Coronary artery (tissue), 2 donors: ENCODE results near the gene NTRK3.

Experiments used
- DNase-seq: peaks from one replicate; pipeline ENCODE4 v3.0.0-alpha.2; 2017; ENCODE audit warnings: low spot score
- H3K27ac ChIP-seq, 2 donors: fragments of 200-600 bp; sonication (generic); one replicate each; pipeline ENCODE4 v1.5.1; 2016 to 2019
- H3K4me3 ChIP-seq: fragments of 200-600 bp; sonication (generic); 2 replicates; pipeline ENCODE4 v1.5.1; 2016; ENCODE audit warnings: mild to moderate bottlenecking, moderate library complexity
- CTCF ChIP-seq: fragments of 200-600 bp; sonication (generic); IDR thresholded peaks from one replicate; pipeline ENCODE4 v1.5.1; 2019; ENCODE audit warnings: antibody characterized with exemption

The NTRK3 gene

DNA sequence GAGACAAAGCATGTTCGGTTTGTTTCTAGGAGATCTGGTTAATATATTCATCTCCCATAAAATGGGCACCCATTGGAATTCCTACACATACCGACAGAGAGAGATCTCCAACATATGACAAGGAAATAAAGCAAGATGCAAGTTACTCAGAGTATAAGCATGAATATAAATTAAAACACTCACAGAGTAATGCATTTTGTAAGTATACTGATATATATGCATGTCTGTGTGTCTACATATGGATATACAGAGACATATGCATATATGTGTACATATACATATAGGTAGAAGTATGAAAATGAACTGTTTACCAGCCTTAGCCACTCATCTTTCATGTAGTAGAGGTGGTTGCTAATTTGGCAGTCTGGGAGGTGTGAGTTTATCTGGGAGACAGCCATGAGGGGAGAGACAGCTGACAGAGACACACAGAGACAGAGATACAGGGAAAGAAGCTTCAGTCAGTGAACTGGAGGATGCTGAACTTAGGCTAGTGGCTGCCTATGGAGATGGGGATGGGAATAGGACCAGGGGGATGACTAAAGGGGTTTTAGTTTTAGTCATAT is 134.5 kb downstream of the NTRK3 start:
- no peak for TF ChIP-seq CTCF
- no peak overlapping the region for H3K27ac ChIP-seq
- DNase-seq = no peak
- no peak overlapping the region for H3K4me3 ChIP-seq

GRCh38 chr15:88120026-88120425 is 136.5 kb downstream of the NTRK3 start:
- Histone ChIP-seq H3K27ac (no peak overlapping the region), H3K4me3 (no peak overlapping the region)
- no peak for TF ChIP-seq CTCF
- DNase-seq = no peak

- no peak for DNase-seq
- TF ChIP-seq CTCF = no peak
- Histone ChIP-seq H3K4me3 (no peak overlapping the region), H3K27ac (no peak overlapping the region)
Observed at GRCh38 chr15:88118741-88119140, 137.8 kb downstream of the NTRK3 start.

GRCh38 chr15:88118035-88118434 is 138.5 kb downstream of the NTRK3 start:
- Histone ChIP-seq H3K4me3 (no peak overlapping the region), H3K27ac (no peak overlapping the region)
- no peak for TF ChIP-seq CTCF
- no peak for DNase-seq

GRCh38 chr15:88115486-88116152 is 140.9 kb downstream of the NTRK3 start:
- H3K27ac ChIP-seq = peak overlapping the region; percentile 0 to 9
- no peak for DNase-seq
- no peak for TF ChIP-seq CTCF
- H3K4me3 ChIP-seq = no peak overlapping the region

- no peak for DNase-seq
- no peak for TF ChIP-seq CTCF
- Histone ChIP-seq H3K27ac (no peak overlapping the region), H3K4me3 (no peak overlapping the region)
Observed at GRCh38 chr15:88113613-88114308, 142.8 kb downstream of the NTRK3 start.

- TF ChIP-seq CTCF = no peak
- Histone ChIP-seq H3K27ac (no peak overlapping the region), H3K4me3 (no peak overlapping the region)
- DNase-seq = no peak
Observed at GRCh38 chr15:88108991-88109390, 147.5 kb downstream of the NTRK3 start.
